ENCODE data around the gene TULP4.

- TF ChIP-seq CTCF (IDR thresholded peaks at IDR 0.05), result no peak
- no peak for TF ChIP-seq POLR2A (IDR thresholded peaks at IDR 0.05)
These were observed 159.1 kb downstream of the TULP4 start for GRCh38 chr6:158471339-158471738.
